ENCODE results near the gene SLC37A2. TPM values are rescaled to one million over a fixed set of nuclear protein-coding genes. Genes with fewer than 3 reads are reported as not detected.
"Not testable (repeated sequence)": the region's sequence is repeated elsewhere in the genome, so short reads cannot be mapped to it uniquely, and the experiment has no call there.

SLC37A2 gene
- total RNA-seq, 1 experiment from 2014 or later: 13.8 TPM

DNA sequence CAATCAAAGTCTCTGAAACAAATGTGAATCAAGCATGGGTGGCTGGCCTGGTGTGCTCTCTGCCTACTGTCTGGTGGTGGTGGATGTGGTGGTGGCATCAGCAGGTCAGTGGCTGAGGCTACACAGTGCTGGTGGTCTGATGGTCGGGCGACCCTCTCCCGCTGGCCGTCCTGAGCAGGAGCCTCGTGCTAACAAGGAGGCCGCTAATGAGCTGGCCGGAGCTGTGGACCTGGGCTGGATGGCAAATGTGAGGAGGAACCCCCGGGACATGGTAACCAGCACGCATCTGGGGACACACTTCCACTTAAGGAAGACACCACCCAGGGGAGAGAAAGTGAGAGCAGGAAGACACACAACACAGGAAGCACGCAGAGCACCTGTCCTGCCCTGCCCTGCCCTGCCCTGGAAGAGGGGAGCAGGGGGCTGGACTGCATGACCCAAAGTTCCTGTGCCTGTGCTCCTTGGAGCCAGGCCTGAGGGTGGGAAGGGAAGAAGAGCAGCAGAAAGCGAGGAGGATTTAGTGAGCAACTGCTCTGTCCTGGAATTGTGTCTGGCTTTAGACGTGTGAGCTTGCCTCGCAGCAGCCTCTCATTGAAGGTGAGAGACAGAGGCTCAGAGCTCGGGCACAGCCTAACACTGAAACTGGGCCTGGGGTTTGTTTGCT is 23.7 kb downstream of the SLC37A2 start:
- H3K9me3 ChIP-seq: no peaks in the 10 kb centered on the region
- TF ChIP-seq, protein P1, sequence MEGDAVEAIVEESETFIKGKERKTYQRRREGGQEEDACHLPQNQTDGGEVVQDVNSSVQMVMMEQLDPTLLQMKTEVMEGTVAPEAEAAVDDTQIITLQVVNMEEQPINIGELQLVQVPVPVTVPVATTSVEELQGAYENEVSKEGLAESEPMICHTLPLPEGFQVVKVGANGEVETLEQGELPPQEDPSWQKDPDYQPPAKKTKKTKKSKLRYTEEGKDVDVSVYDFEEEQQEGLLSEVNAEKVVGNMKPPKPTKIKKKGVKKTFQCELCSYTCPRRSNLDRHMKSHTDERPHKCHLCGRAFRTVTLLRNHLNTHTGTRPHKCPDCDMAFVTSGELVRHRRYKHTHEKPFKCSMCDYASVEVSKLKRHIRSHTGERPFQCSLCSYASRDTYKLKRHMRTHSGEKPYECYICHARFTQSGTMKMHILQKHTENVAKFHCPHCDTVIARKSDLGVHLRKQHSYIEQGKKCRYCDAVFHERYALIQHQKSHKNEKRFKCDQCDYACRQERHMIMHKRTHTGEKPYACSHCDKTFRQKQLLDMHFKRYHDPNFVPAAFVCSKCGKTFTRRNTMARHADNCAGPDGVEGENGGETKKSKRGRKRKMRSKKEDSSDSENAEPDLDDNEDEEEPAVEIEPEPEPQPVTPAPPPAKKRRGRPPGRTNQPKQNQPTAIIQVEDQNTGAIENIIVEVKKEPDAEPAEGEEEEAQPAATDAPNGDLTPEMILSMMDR (IDR thresholded peaks at IDR 0.05; ENCODE audit: insufficient read depth in 1 of 2, low read depth in 1 of 2, low read length in 1 of 2, severe bottlenecking in 1 of 2, unreplicated experiment in 1 of 2): no peak
- no peaks in the 10 kb centered on the region; the same call in 1 of the 2 replicates for H3K36me3 ChIP-seq (ENCODE audit: control insufficient read depth, insufficient read depth, low read length)
- no peak for DNase-seq
- no peak overlapping the region for H3K4me3 ChIP-seq (ENCODE audit: low read depth, low read length)
- H3K9me3 Mint-ChIP-seq (ENCODE audit: unreplicated experiment): no peaks in the 10 kb centered on the region
- H3K27ac Mint-ChIP-seq (ENCODE audit: unreplicated experiment): no peak overlapping the region
- POLR2A ChIA-PET: no interaction called here
- CTCF ChIA-PET: no interaction called here
- H3K4me1 ChIP-seq: peaks cover 10% of the 10 kb centered on the region
- no peak overlapping the region for H3K4me3 Mint-ChIP-seq (ENCODE audit: unreplicated experiment)
- H3K27me3 Mint-ChIP-seq (ENCODE audit: insufficient read depth, unreplicated experiment): no peaks in the 10 kb centered on the region
- intact Hi-C loops (cut with micrococcal nuclease; ENCODE audit: unreplicated experiment): no loop called here
- H3K27me3 ChIP-seq (replicated peaks; ENCODE audit: control insufficient read depth, insufficient read depth, low read length): no peaks in the 10 kb centered on the region
- no peaks in the 10 kb centered on the region for H3K36me3 Mint-ChIP-seq (ENCODE audit: insufficient read depth, unreplicated experiment)
- no TSS peak for BruUV-seq (replicated peaks)
- H3K4me1 Mint-ChIP-seq (ENCODE audit: low read depth, unreplicated experiment): peaks cover 7% of the 10 kb centered on the region

DNA sequence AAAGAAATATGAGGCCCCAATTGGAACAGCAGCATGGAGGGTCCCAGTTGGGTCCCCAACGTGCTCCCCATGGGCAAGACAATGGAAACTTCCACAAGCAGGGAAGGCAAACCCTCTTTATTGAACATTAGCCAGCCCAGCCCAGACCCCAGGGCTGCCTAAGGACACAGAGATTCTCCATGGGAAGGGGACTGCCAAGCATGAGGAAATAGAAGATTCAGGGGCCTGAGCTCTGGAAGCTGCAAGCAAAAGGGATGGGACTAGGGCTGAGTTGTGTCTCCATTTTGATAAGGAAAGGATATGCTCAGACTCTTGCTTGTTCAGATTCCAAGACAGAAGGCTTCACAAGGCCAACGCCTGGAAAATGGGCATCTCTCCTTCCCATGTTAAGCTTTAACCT is 25.0 kb downstream of the SLC37A2 start:
- Histone ChIP-seq H3K36me3 (ENCODE audit: control insufficient read depth, insufficient read depth, low read length) (no peaks in the 10 kb centered on the region; the same call in 1 of the 2 replicates), H3K27me3 (replicated peaks; ENCODE audit: control insufficient read depth, insufficient read depth, low read length) (no peaks in the 10 kb centered on the region), H3K4me3 (ENCODE audit: low read depth, low read length) (no peak overlapping the region), H3K4me1 (peaks cover 14% of the 10 kb centered on the region), H3K9me3 (no peaks in the 10 kb centered on the region)
- ChIA-PET POLR2A (no interaction called here), CTCF (interaction anchor here (0.6 kb wide), 2 partner anchors 36 to 312 kb away, joined by 3 read pairs; no protein-coding TSS in a partner anchor)
- no TSS peak for BruUV-seq (replicated peaks)
- Mint-ChIP-seq H3K27ac (ENCODE audit: unreplicated experiment) (no peak overlapping the region), H3K4me3 (ENCODE audit: unreplicated experiment) (no peak overlapping the region), H3K36me3 (ENCODE audit: insufficient read depth, unreplicated experiment) (no peaks in the 10 kb centered on the region), H3K27me3 (ENCODE audit: insufficient read depth, unreplicated experiment) (no peaks in the 10 kb centered on the region), H3K4me1 (ENCODE audit: low read depth, unreplicated experiment) (peaks cover 8% of the 10 kb centered on the region), H3K9me3 (ENCODE audit: unreplicated experiment) (no peaks in the 10 kb centered on the region)
- no peak for DNase-seq
- intact Hi-C loops (cut with micrococcal nuclease; ENCODE audit: unreplicated experiment): no loop called here
- TF ChIP-seq, protein P1 (IDR thresholded peaks at IDR 0.05; ENCODE audit: insufficient read depth in 1 of 2, low read depth in 1 of 2, low read length in 1 of 2, severe bottlenecking in 1 of 2, unreplicated experiment in 1 of 2): no peak

DNA sequence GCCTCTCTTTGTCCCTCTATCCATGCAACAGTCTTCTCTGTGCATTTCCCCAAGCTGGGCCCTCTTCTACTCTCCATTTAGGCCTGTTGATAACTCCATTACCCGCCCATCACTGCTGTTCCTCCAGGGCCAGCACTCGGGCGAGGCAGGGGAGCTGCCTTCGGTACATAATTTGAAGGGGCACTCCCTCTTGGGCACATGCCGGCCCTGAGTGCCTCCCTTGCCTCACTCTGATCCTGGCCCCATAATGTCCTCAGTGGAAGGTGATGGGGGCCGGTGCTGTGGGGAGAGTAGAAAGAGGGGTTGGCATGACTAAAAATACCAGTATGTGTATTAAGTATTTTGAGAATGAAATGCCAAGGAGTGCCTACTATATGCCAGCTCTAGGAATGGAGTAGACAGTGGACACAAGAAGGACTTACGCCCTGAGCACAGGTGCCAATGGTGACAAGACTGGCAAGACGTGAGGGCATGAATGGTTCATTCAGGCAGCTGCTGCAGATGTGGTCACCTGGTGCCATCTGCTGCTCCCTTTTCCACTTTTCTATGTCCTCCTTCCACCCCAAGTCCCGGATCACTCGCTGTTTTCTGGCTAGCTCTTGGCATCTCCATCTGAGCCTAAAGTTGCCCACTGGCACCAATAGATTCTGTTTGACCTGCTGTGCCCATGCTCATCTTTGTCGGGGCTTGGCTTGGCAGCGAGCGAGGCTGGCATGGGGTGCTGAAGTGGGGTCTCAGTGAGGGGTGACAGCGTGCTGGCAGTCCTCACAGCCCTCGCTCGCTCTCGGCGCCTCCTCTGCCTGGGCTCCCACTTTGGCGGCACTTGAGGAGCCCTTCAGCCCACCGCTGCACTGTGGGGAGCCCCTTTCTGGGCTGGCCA is 25.7 kb downstream of the SLC37A2 start:
- Histone ChIP-seq H3K27me3 (replicated peaks; ENCODE audit: control insufficient read depth, insufficient read depth, low read length) (no peaks in the 10 kb centered on the region), H3K4me3 (ENCODE audit: low read depth, low read length) (no peak overlapping the region), H3K9me3 (no peaks in the 10 kb centered on the region), H3K36me3 (ENCODE audit: control insufficient read depth, insufficient read depth, low read length) (no peaks in the 10 kb centered on the region; the same call in 1 of the 2 replicates), H3K4me1 (peaks cover 12% of the 10 kb centered on the region)
- intact Hi-C loops (cut with micrococcal nuclease; ENCODE audit: unreplicated experiment): no loop called here
- no peak for DNase-seq
- CTCF ChIA-PET: interaction anchor here (0.6 to 4.3 kb wide), 2 partner anchors 36 to 53 kb away, joined by 3 to 117 read pairs; no protein-coding TSS in a partner anchor
- POLR2A ChIA-PET: no interaction called here
- Mint-ChIP-seq H3K27me3 (ENCODE audit: insufficient read depth, unreplicated experiment) (no peaks in the 10 kb centered on the region), H3K4me3 (ENCODE audit: unreplicated experiment) (no peak overlapping the region), H3K4me1 (ENCODE audit: low read depth, unreplicated experiment) (peaks cover 11% of the 10 kb centered on the region), H3K9me3 (ENCODE audit: unreplicated experiment) (no peaks in the 10 kb centered on the region), H3K36me3 (ENCODE audit: insufficient read depth, unreplicated experiment) (no peaks in the 10 kb centered on the region), H3K27ac (ENCODE audit: unreplicated experiment) (no peak overlapping the region)
- TF ChIP-seq, protein P1 (IDR thresholded peaks at IDR 0.05; ENCODE audit: insufficient read depth in 1 of 2, low read depth in 1 of 2, low read length in 1 of 2, severe bottlenecking in 1 of 2, unreplicated experiment in 1 of 2): no peak
- no TSS peak for BruUV-seq (replicated peaks)

DNA sequence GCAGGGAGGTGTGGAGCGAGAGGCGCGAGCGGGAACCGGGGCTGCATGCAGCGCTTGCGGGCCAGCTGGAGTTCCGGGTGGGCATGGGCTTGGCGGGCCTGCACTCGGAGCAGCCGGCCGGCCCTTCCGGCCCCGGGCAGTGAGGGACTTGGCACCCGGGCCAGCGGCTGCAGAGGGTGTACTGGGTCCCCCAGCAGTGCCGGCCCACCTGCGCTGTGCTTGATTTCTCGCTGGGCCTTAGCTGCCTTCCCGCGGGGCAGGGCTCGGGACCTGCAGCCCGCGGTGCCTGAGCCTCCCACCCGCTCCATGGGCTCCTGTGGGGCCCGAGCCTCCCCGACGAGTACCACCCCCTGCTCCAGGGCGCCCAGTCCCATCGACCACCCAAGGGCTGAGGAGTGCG is 26.4 kb downstream of the SLC37A2 start:
- H3K4me3 ChIP-seq (ENCODE audit: low read depth, low read length); H3K27me3 ChIP-seq (replicated peaks; ENCODE audit: control insufficient read depth, insufficient read depth, low read length); H3K4me3 Mint-ChIP-seq (ENCODE audit: unreplicated experiment); H3K36me3 Mint-ChIP-seq (ENCODE audit: insufficient read depth, unreplicated experiment); POLR2A ChIA-PET; DNase-seq; H3K9me3 Mint-ChIP-seq (ENCODE audit: unreplicated experiment); intact Hi-C loops (cut with micrococcal nuclease; ENCODE audit: unreplicated experiment); H3K36me3 ChIP-seq (ENCODE audit: control insufficient read depth, insufficient read depth, low read length); BruUV-seq (replicated peaks); H3K9me3 ChIP-seq; H3K27me3 Mint-ChIP-seq (ENCODE audit: insufficient read depth, unreplicated experiment); H3K27ac Mint-ChIP-seq (ENCODE audit: unreplicated experiment): not testable (repeated sequence)
- peaks cover 14% of the 10 kb centered on the region for H3K4me1 Mint-ChIP-seq (ENCODE audit: low read depth, unreplicated experiment)
- H3K4me1 ChIP-seq: peaks cover 12% of the 10 kb centered on the region
- CTCF ChIA-PET: interaction anchor here (2.2 to 4.3 kb wide), 3 partner anchors 15 to 257 kb away, joined by 10 to 117 read pairs (median 31); no protein-coding TSS in a partner anchor
